ENCODE results near the gene LMF1. TPM values are rescaled to one million over a fixed set of nuclear protein-coding genes. Genes with fewer than 3 reads are reported as not detected.

LMF1 gene
- total and polyA plus RNA-seq, 12 donors: 5.1 to 15.4 (median 7.6) TPM

DNA sequence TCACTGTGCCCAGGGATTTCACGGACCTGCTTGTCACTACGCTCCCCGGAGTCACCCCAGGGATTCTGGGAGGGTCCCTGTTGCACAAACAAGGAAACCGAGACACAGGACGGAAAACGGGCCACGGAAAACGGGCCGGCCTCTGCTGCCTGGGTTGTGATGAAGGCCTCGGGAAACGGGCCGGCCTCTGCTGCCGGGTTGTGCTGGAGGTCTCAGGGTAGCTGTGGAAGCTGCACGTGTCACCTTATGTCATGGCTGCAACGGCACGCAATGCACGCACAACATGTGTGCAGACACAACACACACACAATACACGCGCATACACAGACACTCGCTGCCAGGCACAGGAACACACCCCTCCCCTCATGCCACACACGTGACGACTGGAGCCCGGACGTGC, 143.3 kb downstream of the LMF1 start:
- DNase-seq: no peak
- Histone ChIP-seq H3K27ac (no peak overlapping the region), H3K4me3 (no peak overlapping the region), H3K4me1 (no peaks in the 10 kb centered on the region), H3K36me3 (no peaks in the 10 kb centered on the region), H3K27me3 (peaks cover 4 to 41% (median 16%) of the 10 kb centered on the region in 7 donors), H3K9me3 (no peaks in the 10 kb centered on the region)
- TF ChIP-seq, protein P1, sequence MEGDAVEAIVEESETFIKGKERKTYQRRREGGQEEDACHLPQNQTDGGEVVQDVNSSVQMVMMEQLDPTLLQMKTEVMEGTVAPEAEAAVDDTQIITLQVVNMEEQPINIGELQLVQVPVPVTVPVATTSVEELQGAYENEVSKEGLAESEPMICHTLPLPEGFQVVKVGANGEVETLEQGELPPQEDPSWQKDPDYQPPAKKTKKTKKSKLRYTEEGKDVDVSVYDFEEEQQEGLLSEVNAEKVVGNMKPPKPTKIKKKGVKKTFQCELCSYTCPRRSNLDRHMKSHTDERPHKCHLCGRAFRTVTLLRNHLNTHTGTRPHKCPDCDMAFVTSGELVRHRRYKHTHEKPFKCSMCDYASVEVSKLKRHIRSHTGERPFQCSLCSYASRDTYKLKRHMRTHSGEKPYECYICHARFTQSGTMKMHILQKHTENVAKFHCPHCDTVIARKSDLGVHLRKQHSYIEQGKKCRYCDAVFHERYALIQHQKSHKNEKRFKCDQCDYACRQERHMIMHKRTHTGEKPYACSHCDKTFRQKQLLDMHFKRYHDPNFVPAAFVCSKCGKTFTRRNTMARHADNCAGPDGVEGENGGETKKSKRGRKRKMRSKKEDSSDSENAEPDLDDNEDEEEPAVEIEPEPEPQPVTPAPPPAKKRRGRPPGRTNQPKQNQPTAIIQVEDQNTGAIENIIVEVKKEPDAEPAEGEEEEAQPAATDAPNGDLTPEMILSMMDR (IDR thresholded peaks at IDR 0.05): no peak
- no peak for ATAC-seq
- intact Hi-C loops (cut with DNase I): no loop called here
- WGBS, 2 donors: 84 to 90% methylated on average over 24 of the region's 24 CpGs

DNA sequence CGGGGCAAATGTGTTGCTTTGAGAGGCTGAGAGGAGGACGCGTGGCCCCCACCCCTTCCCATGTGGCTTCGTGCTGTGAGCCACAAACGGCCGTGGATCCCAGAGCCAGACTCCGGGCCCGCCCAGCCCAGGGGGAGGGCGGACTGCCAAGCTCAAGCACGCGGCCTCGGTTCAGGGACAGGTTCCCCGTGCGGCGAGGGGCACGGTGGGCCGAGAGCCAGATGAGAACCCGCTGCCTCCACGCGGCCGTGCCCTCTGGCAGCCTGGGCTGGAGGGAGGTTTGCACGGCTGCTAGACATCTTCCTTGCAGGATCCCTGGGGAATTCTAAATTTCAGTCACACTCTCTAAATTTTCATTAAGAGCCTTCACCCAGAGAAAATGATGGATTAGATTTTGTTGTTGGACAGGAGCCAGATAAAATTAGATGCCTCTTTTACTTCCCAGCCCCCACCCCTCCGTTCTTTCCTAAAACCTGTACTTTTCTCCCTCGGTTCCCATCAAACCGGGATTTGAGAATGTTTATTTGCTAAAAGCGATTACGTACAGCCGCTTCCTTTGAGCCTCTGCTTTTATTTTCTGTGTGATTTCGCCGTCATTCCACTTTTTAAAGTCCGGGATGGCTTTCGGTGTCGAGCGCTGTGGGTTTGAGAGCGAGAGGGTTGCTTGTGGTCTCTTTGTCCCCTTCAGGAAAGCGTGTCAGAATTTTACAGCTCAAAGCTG, 145.3 kb downstream of the LMF1 start:
- Histone ChIP-seq H3K36me3 (no peaks in the 10 kb centered on the region), H3K27ac (no peak overlapping the region), H3K9me3 (no peaks in the 10 kb centered on the region), H3K4me1 (no peaks in the 10 kb centered on the region), H3K4me3 (no peak overlapping the region), H3K27me3 (peaks cover 4 to 61% (median 31%) of the 10 kb centered on the region in 7 donors)
- ATAC-seq: no peak
- TF ChIP-seq, protein P1 (IDR thresholded peaks at IDR 0.05): no peak
- 62% methylated on average over 36 of the region's 36 CpGs for WGBS, 2 donors
- intact Hi-C loops (cut with DNase I): no loop called here
- no peak for DNase-seq

DNA sequence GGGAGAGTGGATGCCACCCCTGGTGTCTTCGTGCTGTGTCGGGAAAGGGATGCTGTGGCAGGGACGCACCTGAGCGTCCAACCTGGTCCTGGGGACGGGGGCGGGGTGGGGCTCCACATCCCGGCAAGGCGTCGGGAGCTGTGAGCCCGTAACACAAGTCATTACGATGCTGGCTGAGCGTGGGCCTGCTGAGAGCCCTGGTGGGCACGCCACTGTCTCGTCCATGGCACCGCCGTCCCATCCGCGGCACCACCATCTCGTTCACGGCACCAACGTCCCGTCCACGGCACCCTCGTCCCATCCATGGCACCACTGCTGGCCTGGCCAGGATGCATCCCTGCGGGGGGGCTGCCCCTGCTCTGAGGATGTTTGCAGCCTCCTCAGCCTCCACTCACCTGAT, 146.2 kb downstream of the LMF1 start:
- H3K27me3 ChIP-seq: peaks cover 4 to 70% (median 35%) of the 10 kb centered on the region in 7 donors
- no peak for DNase-seq
- intact Hi-C loops (cut with DNase I): no loop called here
- 87 to 89% methylated on average over 25 of the region's 25 CpGs for WGBS, 2 donors
- no peaks in the 10 kb centered on the region for H3K9me3 ChIP-seq
- H3K4me3 ChIP-seq: no peak overlapping the region
- no peaks in the 10 kb centered on the region for H3K36me3 ChIP-seq
- TF ChIP-seq, protein P1 (IDR thresholded peaks at IDR 0.05): no peak
- ATAC-seq: no peak
- no peak overlapping the region for H3K27ac ChIP-seq
- H3K4me1 ChIP-seq: no peaks in the 10 kb centered on the region

DNA sequence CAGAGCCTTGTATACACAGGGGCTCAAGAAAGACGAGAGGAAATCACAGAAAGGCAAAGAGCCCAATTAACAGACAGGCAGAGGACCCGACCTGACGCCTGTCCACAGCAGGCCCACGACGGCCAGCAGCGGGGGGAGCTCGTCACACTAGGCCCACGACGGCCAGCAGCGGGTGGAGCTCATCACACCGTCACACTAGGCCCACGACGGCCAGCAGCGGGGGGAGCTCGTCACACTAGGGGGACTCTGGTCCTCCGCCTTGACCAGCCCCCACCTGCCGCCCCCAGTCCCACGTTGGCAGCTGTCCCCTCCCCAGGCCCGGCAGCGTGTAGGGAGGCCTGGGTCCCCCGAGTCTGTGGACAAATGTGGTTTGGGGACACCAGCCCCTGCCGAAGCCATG, 146.6 kb downstream of the LMF1 start:
- WGBS, 2 donors: 81 to 84% methylated on average over 22 of the region's 22 CpGs
- H3K4me1 ChIP-seq: no peaks in the 10 kb centered on the region
- DNase-seq: no peak
- no peak overlapping the region for H3K4me3 ChIP-seq
- H3K9me3 ChIP-seq: no peaks in the 10 kb centered on the region
- H3K27me3 ChIP-seq: peaks cover 4 to 74% (median 38%) of the 10 kb centered on the region in 7 donors
- H3K36me3 ChIP-seq: no peaks in the 10 kb centered on the region
- intact Hi-C loops (cut with DNase I): no loop called here
- no peak for ATAC-seq
- H3K27ac ChIP-seq: no peak overlapping the region
- TF ChIP-seq, protein P1 (IDR thresholded peaks at IDR 0.05): no peak

All from heart right ventricle (tissue), 16 donors.